ENCODE results near the gene CLEC19A. TPM values are rescaled to one million over a fixed set of nuclear protein-coding genes. Genes with fewer than 3 reads are reported as not detected.
"Not testable (repeated sequence)": the region's sequence is repeated elsewhere in the genome, so short reads cannot be mapped to it uniquely, and the experiment has no call there.

The CLEC19A gene
- total RNA-seq, 1 donor from 2014 or later: not detected

- H3K9me3 Mint-ChIP-seq (ENCODE audit: unreplicated experiment): no peaks in the 10 kb centered on the region
- H3K36me3 Mint-ChIP-seq (ENCODE audit: low read depth, unreplicated experiment): no peaks in the 10 kb centered on the region
- H3K27me3 Mint-ChIP-seq (ENCODE audit: unreplicated experiment): no peaks in the 10 kb centered on the region
- no peak overlapping the region for H3K4me3 Mint-ChIP-seq (ENCODE audit: unreplicated experiment)
- H3K27ac Mint-ChIP-seq (ENCODE audit: unreplicated experiment): no peak overlapping the region
- TF ChIP-seq CTCF (IDR thresholded peaks at IDR 0.05; ENCODE audit: unreplicated experiment): no peak
- H3K4me1 Mint-ChIP-seq (ENCODE audit: unreplicated experiment): no peaks in the 10 kb centered on the region
- no peak for DNase-seq (ENCODE audit: low spot score)
These were observed 30.4 kb downstream of the CLEC19A start for GRCh38 chr16:19315889-19316433.

- no peak overlapping the region for H3K4me3 Mint-ChIP-seq (ENCODE audit: unreplicated experiment)
- no peaks in the 10 kb centered on the region for H3K36me3 Mint-ChIP-seq (ENCODE audit: low read depth, unreplicated experiment)
- TF ChIP-seq CTCF (IDR thresholded peaks at IDR 0.05; ENCODE audit: unreplicated experiment): no peak
- no peaks in the 10 kb centered on the region for H3K9me3 Mint-ChIP-seq (ENCODE audit: unreplicated experiment)
- no peaks in the 10 kb centered on the region for H3K4me1 Mint-ChIP-seq (ENCODE audit: unreplicated experiment)
- no peak overlapping the region for H3K27ac Mint-ChIP-seq (ENCODE audit: unreplicated experiment)
- no peak for DNase-seq (ENCODE audit: low spot score)
- H3K27me3 Mint-ChIP-seq (ENCODE audit: unreplicated experiment): no peaks in the 10 kb centered on the region
These were observed 31.3 kb downstream of the CLEC19A start for GRCh38 chr16:19316846-19317245.

GRCh38 chr16:19321186-19321585 lies 35.7 kb downstream of the CLEC19A start:
- not testable (repeated sequence) for H3K4me3 Mint-ChIP-seq (ENCODE audit: unreplicated experiment); H3K27ac Mint-ChIP-seq (ENCODE audit: unreplicated experiment); H3K36me3 Mint-ChIP-seq (ENCODE audit: low read depth, unreplicated experiment); DNase-seq (ENCODE audit: low spot score); H3K9me3 Mint-ChIP-seq (ENCODE audit: unreplicated experiment); H3K27me3 Mint-ChIP-seq (ENCODE audit: unreplicated experiment); H3K4me1 Mint-ChIP-seq (ENCODE audit: unreplicated experiment)

GRCh38 chr16:19323596-19323995 lies 38.1 kb downstream of the CLEC19A start:
- Mint-ChIP-seq H3K4me3 (ENCODE audit: unreplicated experiment) (no peak overlapping the region), H3K4me1 (ENCODE audit: unreplicated experiment) (no peaks in the 10 kb centered on the region), H3K27me3 (ENCODE audit: unreplicated experiment) (peaks cover 1% of the 10 kb centered on the region), H3K36me3 (ENCODE audit: low read depth, unreplicated experiment) (no peaks in the 10 kb centered on the region), H3K9me3 (ENCODE audit: unreplicated experiment) (no peaks in the 10 kb centered on the region), H3K27ac (ENCODE audit: unreplicated experiment) (no peak overlapping the region)
- no peak for TF ChIP-seq CTCF (IDR thresholded peaks at IDR 0.05; ENCODE audit: unreplicated experiment)
- DNase-seq (ENCODE audit: low spot score): no peak

- H3K27me3 Mint-ChIP-seq (ENCODE audit: unreplicated experiment): peaks cover 4% of the 10 kb centered on the region
- H3K27ac Mint-ChIP-seq (ENCODE audit: unreplicated experiment): no peak overlapping the region
- H3K36me3 Mint-ChIP-seq (ENCODE audit: low read depth, unreplicated experiment): no peaks in the 10 kb centered on the region
- TF ChIP-seq CTCF (IDR thresholded peaks at IDR 0.05; ENCODE audit: unreplicated experiment): no peak
- H3K9me3 Mint-ChIP-seq (ENCODE audit: unreplicated experiment): no peaks in the 10 kb centered on the region
- no peaks in the 10 kb centered on the region for H3K4me1 Mint-ChIP-seq (ENCODE audit: unreplicated experiment)
- DNase-seq (ENCODE audit: low spot score): no peak
- no peak overlapping the region for H3K4me3 Mint-ChIP-seq (ENCODE audit: unreplicated experiment)
These were observed 42.8 kb downstream of the CLEC19A start for GRCh38 chr16:19328364-19328763.
